Stimulated activated naive CD8-positive, alpha-beta T cell treated with anti-CD3 and anti-CD28 coated beads, Interleukin-15, Interleukin-2, amounts not matched to agents 100 U/mL and 50 U/mL, for 24 hours (primary cell): ENCODE results near the gene STRN3.
"Not testable (repeated sequence)": the region's sequence is repeated elsewhere in the genome, so short reads cannot be mapped to it uniquely, and the experiment has no call there.

Source experiments
- ATAC-seq: fragments of 150-1000 bp; cut with Tn5 transposase; one replicate; pipeline ENCODE4 v1.10.0; 2021
- DNase-seq: peaks from one replicate; pipeline ENCODE4 v3.0.0; 2021

STRN3 gene

DNA sequence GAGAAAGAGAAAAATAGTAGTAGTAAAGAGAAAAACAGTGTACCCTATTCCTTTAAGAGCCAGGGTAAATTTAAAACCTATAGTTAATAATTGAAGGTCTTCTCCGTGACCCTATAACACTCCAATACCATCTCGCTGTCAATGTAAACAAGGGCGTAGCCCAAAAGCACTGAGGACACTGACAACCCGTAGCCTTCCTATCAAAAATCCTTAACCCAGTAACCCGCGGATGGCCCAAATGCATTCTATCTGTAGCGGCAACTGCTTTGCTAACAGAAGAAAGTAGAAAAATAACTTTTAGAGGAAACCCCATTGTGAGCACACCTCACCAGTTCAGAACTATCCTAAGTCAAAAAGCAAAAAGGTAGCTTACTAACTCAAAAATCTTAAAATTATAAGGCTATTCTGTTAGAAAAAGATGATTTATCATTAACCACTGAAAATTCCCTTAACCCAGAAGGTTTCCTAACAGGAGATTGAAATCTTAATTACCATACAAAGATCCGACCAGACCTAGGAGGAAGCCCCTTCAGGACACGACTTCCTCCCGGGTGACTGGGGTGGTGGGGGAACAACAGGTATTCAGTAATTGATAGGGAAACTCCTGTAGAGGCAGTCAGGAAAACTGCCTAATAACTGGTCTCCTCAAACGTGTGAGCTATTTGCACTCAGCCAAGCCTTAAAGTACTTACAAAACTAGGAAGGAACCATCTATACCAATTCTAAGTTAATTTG is 58.6 kb downstream of the STRN3 start:
- DNase-seq, ATAC-seq: not testable (repeated sequence)

DNA sequence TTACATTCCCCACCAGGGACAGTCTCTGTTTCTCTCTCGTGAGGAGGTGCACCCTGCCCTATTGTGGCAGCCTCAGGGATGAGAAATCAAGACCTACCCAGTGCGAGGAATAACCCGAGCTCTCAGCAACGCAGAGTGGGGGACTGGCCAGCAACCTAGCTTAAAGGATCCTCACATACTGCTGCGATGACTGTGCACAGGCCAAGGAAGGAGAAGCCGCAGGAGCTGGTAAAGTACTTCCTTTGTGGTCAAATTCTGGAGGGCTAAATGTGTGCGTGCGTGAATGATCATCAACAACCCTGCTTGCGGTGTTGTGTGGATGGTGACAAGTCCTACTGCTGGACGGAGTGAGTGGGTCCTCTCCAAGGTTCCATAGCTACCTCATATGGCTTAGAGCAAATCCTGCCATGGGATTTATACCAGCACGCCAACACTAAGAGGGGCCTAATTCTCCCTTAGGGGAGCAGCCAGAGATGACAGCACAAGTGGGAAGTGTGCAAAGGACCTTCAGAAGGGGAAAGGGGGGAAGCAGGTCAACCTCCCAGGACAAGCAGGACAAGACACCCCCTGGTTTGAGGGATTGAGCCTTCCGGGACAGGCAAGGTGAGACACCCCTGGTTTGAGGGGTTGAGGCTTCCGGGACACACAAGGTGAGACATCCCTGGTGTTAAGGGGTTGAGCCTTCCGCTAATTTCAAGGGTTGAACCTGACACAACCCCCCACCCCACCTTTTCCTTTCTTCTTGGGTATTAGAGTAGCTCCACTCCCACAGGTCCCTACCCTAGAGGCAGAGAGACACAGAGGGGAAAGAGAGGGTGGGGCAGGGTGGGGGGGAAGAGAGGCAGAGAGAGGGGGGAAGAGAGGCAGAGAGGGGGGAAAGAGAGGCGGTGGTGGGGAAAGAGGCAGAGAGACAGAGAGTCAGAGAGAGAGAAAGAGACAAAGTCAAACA is 59.5 kb downstream of the STRN3 start:
- DNase-seq (no peak), ATAC-seq (no peak)

DNA sequence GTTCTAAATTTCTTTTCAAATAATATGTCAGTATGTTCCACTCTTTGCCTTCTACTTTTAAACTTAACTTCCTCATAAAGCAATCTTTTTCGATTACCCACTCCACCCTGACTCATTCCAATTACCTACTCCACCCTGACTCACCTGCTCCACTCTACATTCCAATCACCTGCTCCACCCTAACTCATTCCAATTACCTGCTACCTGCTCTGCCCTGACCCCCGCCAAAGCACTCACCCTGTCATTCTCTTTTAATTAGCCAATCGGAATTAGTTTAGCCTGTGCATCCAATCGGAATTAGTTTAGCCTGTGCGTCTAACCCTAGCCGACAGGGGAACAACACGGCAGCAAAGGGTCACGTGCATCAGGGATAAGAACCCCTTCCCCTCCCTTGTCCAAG is 60.3 kb downstream of the STRN3 start:
- DNase-seq, ATAC-seq: not testable (repeated sequence)

DNA sequence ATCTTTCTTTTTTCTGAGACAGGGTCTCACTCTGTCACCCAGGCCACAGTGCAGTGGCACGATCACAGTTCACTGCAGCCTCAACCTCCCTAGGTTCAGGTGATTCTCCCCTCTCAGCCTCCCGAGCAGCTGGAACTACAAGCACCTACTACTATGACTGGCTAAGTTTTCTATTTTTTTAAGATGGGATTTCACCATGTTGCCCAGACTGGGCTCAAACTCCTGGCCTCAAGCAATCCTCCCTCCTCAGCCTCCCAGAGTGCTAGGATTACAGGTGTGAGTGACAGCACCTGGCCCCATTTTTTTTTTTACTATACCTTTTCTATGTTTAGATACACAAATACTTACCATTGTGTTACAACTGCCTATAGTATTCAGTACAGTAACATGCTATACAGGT is 63.6 kb downstream of the STRN3 start:
- DNase-seq, ATAC-seq: not testable (repeated sequence)

DNA sequence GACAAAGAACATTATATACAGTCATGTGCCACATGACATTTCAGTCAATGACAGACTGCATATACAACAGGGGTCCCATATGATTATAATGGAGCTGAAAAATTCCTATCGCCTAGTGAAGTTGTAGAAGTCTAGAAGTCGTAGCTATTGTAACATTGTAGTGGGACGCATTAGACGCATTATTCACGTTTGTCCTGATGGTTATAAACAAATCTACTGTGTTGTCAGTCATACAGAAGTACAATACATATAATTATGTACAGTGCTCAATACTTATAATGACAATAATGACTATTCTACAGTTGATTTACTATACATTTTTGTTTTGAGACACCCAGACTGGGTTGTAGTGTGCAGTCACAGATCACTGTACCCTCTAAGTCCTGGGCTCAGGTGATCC is 64.8 kb downstream of the STRN3 start:
- no peak for ATAC-seq
- no peak for DNase-seq

DNA sequence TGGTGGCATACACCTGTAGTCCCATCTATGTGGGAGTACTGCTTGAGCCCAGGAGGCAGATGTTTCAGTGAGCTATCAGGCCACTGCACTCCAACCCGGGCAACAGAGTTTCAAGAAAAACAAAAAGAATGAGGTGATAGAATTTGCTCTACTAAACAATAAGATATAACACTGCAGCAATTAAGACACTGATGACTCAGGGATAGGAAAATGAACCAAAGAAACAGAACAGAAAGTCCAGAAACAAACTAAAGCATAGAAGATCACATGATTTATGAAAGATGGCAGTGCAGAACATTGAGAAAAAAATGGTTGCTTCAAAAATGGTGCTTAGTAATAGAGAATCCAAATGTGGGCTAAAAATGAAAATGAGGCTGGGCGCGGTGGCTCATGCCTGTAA is 66.0 kb downstream of the STRN3 start:
- DNase-seq (no peak), ATAC-seq (no peak)

DNA sequence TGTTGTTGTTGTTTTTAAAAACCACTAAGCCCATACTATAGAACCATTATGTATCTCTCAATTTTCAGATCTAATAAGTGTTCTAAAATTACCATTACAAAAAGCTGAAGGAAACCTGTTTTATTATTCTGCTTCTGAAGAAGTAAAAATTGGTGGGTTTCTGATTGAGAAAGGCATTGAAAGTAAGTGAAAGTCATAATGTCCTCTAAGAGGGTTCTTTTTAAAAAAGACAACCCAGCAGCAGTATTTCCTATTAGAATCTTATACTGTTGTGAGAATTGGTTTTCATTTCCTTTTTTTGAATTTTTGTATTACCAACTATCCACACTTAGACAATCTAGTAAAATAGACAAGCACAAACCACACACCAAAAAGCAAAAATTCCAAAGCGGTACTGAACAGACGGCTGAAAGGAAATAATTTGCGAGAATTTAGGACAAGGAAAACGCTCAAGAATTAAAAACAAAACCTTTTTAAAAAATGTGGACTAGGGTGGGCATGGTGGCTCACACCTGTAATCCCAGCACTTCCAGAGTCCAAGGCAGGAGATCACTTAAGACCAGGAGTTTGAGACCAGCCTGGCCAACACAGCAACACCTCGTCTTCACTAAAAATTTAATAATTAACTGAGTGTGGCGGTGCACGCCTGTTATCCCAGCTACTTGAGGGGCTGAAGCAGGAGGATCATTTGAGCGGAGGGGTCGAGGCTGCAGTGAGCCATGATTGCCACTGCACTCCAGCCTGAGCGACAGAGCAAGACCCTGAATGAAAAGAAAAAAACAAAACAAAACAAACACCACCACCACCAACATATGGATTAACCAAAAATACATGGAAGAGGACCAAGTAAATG is 67.4 kb downstream of the STRN3 start:
- DNase-seq, result no peak
- no peak for ATAC-seq

DNA sequence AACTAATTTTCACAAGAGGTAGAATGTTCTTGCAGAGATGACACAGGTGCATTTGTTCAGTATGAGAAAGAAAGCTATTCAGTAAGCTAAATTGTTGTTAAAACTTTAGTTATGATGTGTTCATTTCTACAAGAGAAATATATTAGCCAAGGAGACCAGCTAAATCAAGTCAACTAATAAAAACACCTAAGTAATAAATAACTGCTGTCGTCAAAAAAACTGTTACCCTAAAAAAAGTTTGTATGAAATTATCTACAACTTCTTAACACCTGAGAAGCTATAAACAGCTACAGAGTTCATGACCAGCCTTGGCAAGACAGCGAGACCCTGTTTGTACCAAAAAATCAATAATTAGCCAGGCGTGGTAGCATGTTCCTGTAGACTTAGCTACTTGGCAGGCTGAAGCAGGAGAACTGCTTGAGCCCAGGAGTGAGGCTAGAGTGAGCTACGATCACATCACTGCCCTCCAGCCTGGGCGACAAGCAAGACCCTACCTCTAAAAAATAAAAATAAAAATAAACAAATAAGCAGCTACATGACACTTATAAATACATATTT is 68.3 kb downstream of the STRN3 start:
- ATAC-seq (no peak), DNase-seq (no peak)

DNA sequence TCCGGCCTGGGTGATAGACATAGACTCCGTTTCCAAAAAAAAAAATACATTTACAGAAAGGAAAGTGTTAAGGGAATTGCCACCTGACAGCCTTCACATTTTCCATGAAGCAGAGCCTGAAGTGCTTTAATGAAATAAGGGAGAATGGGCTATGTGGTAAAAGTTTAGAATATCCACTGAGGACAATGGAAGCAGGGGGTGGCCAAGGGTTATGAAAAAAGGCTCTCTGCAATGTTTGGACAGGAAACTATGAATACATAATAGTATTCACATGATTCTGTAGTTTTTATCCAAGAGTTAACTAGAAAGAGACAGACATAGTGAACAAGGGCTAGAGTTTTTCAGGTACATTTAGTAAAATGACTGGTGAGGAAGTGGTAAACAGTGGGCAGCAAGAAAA is 76.5 kb downstream of the STRN3 start:
- ATAC-seq, result no peak

DNA sequence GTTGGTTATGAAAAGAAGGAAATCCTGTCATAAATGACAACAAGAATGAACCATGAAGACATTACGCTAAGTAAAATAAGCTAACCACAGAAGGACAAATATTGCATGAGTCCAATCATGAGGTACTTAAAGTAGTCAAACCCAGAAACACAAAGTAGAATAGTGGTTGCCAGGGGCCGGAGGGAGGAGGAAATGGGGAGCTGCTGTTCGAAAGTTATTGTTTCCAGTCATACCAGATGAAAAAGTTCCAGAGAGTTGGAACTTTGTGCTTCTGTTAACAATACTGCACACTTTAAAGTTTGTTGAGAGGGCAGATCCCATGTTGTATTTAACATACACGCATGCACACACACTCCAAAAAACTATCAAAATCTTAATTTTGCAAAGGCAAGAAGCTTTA is 82.5 kb downstream of the STRN3 start:
- DNase-seq (no peak), ATAC-seq (no peak)

More for the DNA sequence above, 76.5 kb downstream of the STRN3 start:
- DNase-seq, result no peak

DNA sequence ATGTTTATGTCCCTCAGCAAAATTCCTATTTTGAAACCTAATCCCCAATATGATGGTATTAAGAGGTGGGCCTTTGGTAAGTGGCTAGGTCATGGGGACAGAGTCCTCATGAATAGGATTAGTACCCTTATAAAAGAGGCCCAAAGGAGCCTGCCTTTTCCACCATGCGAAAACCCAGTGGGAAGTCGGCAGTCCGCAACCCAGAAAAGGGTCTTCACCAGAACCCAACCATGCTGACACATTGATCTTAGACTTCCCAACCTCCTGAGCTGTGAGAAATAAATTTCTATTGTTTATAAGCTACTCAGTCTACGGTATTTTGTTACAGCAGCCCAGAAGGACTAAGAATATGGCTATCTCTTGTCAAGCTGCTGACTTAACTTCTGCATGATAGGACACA is 85.3 kb downstream of the STRN3 start:
- no peak for ATAC-seq
- DNase-seq, result no peak

DNA sequence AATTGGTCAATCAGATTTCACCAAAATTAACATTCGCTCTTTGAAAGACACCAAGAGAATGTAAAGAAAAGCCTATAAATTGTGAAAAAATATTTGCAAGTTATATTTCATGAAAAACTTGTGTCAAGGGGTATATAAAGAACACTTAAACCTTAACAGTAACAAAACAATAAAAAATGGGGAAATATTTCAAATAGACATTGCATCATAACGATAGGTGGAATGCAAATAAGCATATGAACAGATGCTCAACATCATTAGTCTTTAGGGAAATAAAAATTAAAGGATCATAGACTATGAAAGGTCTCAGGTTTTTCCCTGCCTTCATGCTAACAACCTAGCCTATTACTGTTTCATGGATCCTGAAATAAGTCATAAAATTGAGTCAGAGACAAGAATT is 87.6 kb downstream of the STRN3 start:
- ATAC-seq (no peak), DNase-seq (no peak)

DNA sequence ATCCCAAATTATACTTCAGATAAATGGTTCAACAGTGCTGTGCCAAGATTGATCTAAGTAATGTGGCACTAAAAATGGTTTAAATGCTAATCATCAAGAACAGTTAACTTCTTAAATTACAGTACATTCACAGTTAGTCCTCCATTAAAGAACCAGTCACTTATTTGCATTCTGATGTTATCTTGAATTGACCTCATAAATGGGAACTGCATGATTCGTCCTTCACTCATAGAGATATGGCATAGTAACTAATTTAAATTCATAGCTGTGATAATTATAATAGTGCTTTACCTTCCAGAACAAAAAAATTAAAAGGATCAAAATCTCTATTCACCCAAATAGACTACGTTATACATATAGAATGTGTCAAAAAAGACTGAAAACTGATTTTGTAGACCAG is 90.7 kb downstream of the STRN3 start:
- DNase-seq (no peak), ATAC-seq (no peak)

DNA sequence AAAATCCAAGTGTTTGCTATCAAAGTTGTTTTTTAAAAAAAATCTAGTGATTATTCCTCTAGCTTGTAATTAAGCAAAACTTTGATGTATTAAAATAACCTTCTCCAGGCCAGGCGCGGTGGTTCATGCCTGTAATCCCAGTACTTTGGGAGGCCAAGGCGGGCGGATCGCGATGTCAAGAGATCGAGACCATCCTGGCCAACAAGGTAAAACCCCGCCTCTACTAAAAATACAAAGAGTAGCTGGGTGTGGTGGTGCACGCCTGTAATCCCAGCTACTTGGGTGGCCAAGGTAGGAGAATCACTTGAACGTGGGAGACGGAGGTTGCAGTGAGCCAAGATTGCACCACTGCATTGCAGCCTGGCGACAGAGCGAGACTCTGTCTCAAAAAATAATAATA is 92.2 kb downstream of the STRN3 start:
- not testable (repeated sequence) for ATAC-seq, DNase-seq

DNA sequence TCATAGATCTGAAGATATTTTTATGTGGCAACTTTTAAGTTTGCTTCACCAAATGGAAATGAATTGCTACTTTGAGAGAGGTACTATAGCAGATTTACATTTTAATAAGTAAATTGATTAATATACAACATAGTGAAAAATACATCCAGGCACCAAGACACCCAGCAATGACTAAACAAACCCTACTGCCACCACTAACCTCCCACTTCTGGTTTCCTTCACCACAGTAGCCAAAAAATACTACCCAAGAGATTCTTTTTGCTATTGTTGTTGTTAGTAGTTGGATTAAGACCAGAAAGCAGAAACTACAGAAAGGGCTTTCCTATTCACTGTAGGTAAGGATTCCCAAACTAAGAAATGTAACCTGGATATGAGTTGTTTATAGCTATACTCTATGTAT is 97.7 kb downstream of the STRN3 start:
- DNase-seq (no peak), ATAC-seq (peak; percentile 73)

DNA sequence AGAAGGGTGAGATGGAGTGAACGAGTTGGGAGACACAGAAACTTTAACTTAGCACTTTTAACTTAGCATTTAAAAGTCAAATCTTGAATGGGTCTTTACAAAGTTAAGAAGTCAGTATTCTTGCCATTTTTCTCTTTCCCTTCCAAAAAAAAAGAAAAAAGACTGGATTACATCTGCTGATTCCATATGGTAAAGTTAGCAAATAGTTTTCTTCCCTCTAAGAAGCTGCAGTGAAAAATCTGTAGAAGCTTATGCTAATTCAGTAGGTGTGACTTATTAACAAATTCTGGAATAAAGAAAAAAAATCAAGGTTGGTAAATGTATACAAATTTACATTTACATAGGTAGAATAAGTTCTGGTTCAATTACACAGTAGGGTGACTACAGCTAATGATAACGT is 100.9 kb downstream of the STRN3 start:
- no peak for DNase-seq
- ATAC-seq, result no peak

DNA sequence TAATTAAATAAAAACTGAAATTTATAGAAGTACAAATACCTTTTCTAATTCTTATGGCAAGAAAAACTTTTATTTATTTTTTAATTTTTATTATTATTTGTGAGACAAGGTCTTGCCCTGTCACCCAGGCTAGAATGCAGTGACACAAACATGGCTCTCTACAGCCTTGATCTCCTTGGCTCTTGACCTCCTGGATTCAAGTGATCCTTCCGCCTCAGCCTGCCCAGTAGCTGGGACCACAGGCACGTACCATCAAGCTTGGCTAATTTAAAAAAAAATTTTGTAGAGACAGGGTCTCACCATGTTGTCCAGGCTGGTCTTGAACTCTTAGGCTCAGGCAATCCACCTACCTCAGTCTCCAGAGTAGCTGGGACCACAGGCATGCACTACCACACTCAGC is 104.4 kb downstream of the STRN3 start:
- no peak for ATAC-seq
- no peak for DNase-seq

DNA sequence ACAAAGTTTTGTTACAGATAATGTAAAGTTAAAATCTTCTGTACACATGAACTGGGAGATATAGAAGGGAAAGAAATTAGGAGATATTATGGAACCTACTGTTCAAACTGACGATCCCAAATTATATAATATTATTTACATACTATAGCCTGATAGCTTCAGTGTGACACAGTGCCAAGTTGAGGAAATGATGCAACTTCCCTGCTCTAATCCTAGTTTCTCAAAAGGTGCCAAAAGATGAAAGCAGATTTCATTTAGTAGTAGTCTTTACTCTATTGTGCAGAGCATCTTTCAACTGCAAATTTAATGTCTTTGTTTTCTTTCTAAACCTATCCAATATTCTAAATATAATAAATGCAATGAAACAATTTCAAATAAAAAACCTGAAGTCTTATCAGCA is 104.9 kb downstream of the STRN3 start:
- ATAC-seq, result no peak

DNA sequence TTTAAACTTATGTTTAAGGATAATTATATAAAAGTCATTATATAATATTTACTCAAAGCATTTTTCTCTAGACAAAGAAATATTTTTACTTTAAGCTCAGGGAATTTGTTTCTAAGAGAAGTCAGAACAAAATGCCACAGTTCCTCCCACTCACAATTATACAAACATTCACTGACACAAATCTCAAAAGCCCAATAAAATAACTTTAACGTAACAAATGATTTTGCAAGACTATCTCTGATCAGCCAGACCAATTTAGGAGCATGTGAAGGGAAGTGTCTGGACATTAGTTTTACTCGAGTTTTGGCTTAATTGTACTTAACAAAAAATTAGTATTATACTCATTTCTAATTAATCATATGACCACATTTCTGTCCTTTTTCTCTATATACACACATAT is 110.6 kb downstream of the STRN3 start:
- ATAC-seq, result no peak
- DNase-seq, result no peak

More for the DNA sequence above, 104.9 kb downstream of the STRN3 start:
- no peak for DNase-seq

DNA sequence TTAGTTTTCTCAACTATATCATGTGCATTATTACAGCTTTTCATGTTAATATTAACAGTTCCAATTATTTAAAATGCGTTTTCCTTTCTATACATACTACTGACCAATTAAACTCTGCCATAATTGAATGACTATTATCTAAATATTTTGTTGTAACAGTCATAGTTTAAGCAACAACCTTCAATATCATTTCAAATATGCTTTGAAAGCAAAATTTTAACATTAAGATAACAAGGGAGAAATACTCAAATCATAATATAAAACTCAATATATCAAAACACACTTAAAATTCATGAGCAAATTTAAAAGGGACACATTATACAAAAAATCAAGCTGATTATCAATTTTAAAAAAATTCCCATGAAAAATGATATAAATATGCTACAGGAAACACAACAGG is 111.4 kb downstream of the STRN3 start:
- DNase-seq, result no peak
- ATAC-seq, result no peak

DNA sequence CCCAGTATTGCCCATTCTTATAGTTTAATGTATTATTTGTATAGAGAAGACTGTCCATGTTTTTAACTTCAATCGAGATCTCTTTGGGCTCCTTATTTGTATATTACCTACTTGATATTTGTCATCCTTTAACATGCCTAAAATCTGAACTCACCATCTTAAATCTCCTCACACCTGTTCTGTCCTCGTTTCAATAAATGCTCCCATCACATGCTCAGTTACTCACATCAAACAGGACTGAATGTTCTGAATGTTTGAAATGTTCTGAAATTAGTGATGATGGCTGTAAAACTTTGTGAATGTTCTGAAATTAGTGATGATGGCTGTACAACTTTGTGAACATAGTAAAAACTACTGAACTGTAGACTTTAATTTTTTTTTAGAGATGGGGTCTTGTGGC is 117.4 kb downstream of the STRN3 start:
- ATAC-seq (no peak), DNase-seq (no peak)

DNA sequence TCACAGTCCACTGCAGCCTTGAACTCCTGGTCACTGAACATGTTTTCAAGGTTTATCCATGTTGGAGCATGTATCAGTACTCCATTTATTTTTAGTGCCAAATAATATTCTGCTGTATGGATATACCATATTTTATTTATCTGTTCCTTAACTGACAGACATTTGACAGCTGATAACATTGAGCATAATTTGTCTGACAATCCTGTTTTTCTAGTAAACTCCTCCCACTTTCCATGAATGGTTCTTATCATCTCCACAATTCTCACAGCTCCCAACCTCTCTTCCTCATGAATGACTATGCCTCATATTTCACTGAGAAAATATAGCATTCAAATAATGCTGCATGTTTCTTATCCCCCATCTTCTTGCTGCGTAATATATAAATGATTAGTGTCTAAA is 118.5 kb downstream of the STRN3 start:
- no peak for ATAC-seq
- DNase-seq, result no peak
